Forelimb muscle (tissue), 1 donor: Measurements from ENCODE around the gene PRC1. TPM values are rescaled to one million over a fixed set of nuclear protein-coding genes. Genes with fewer than 3 reads are reported as not detected.
A peak's percentile ranks its signal among the peaks of the same experiment; 100 is the strongest.
"Not testable (repeated sequence)": the region's sequence is repeated elsewhere in the genome, so short reads cannot be mapped to it uniquely, and the experiment has no call there.

ENCODE experiments used
- DNase-seq: peaks from one replicate; pipeline ENCODE4 v3.0.0-alpha.2; 2013; ENCODE audit warnings: low read depth
- polyA plus RNA-seq: library from polyadenylated mRNA; unstranded; fragments of 120-200 nt; gene quantifications from one replicate; pipeline ENCODE4 v1.2.1, GENCODE V29; 2013; ENCODE audit not compliant: insufficient read length

Gene PRC1, protein sequence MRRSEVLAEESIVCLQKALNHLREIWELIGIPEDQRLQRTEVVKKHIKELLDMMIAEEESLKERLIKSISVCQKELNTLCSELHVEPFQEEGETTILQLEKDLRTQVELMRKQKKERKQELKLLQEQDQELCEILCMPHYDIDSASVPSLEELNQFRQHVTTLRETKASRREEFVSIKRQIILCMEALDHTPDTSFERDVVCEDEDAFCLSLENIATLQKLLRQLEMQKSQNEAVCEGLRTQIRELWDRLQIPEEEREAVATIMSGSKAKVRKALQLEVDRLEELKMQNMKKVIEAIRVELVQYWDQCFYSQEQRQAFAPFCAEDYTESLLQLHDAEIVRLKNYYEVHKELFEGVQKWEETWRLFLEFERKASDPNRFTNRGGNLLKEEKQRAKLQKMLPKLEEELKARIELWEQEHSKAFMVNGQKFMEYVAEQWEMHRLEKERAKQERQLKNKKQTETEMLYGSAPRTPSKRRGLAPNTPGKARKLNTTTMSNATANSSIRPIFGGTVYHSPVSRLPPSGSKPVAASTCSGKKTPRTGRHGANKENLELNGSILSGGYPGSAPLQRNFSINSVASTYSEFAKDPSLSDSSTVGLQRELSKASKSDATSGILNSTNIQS
- 32.5 TPM for polyA plus RNA-seq

DNA sequence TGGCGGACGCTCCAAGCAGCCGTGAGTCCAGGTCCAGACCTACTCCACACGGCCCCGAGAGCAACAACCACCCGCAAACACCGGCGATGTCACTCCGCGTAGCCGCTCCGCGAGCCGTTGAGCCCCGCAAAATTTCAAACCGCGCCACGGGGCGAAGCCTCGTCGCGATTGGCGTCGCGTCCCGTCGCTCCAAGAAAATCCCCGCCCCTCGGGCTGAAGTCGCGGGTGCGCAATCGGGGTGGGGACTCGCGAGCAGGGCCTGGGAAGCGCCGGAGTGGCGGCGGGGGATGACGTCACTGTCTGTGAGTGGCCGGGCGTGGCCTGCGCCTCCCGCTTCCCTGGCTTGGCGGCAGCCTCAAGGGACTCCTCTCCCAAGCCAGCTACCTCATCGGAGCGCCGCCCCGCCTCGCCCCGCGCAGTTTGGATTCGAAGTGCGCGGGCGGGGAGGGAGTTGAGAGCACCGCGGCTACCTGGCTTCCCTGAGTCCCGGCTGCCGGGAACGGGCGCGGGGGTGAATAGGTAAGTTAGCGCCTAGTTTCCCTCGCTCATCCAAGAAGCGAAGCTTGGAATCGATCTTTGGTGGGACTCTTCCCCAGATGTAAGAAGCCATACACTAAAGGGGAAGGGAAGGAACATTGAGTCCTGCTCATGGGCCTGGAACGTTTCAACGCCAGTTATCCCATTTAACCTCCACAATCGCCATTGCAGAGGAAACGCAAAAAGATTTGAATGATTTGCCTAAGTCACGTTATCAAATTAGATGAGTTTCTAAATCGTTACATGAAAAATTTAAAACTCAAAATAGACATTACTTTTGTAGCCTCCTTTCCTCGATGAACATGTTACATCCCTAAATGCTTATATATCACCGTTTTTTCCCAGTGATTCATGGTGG is at the start of gene PRC1:
Gene PRC1 (minus strand): TSS at position 119 of the 895 bp plus-strand sequence. CDS start 118 bp downstream, at position 1.
- peak; percentile 88 for DNase-seq

DNA sequence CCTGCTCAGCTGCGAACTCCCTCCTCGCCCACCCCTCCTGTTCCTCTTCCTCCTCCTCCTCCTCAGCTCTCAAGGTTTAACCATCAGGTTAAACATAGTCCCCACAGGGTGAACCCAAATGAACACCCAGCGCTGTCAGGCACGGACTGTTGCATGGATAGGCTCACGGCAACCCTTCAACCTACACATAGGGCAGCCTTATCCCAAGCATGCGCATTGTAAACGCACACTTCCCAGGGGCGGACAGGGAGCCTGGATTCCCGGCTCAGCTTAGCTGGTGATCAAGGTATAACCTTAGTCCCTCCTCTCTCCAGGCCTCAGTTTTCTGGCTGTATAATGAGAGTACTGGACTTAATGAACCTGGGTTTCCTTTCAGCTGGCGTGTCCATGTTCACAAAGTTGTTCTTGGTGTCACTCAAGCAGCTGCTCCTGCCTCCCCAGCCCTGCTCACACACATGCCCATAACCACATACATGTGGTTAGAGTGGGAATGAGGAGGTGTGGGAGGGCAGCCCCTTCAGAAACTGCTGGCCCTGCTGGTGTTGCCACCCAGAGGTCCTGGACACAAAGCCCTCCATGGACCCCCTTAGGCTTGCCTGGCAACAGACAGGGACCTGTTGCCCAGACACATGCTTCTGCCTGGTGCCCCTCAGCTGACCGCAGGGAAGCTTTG is 49.0 kb upstream of the PRC1 start:
- no peak for DNase-seq

DNA sequence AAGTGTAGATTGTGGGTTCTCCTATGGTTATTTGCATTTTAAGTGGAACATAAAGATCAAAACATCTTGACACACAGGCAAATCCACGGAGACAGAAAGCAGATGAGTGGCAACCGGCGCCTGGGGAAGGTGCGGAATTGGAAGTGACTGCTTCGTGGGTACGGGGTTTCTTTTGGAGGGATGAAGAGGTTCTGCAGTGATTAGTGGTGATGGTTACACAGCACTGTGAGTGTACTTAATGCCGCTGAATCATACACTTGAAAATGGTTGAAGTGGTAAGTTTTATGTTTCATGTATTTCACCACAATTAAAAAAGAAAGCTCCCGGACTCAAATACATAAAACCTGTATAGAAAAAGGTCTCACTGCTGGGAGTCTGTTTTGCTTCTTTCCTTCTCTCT is 46.5 kb upstream of the PRC1 start:
- no peak for DNase-seq

DNA sequence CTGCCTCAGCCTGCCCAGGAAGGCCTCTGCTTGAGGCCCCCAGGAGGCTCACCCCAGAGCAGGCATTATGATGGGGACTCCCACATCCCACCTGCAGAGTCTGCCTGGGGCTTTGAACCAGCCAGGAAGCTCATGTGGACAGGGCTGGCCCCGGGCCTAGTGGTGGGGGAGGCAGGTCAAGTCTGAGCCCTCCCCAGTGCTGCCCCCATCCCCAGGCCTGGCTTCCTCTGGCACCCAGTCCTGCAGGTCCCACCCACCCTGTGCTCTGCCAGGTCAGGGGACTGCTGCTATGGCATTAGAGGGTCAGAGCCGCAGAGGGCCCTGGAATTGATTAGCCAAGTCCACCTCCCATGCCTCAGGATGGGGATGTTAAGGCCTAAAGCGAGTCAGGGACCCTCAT is 45.7 kb upstream of the PRC1 start:
- no peak for DNase-seq

DNA sequence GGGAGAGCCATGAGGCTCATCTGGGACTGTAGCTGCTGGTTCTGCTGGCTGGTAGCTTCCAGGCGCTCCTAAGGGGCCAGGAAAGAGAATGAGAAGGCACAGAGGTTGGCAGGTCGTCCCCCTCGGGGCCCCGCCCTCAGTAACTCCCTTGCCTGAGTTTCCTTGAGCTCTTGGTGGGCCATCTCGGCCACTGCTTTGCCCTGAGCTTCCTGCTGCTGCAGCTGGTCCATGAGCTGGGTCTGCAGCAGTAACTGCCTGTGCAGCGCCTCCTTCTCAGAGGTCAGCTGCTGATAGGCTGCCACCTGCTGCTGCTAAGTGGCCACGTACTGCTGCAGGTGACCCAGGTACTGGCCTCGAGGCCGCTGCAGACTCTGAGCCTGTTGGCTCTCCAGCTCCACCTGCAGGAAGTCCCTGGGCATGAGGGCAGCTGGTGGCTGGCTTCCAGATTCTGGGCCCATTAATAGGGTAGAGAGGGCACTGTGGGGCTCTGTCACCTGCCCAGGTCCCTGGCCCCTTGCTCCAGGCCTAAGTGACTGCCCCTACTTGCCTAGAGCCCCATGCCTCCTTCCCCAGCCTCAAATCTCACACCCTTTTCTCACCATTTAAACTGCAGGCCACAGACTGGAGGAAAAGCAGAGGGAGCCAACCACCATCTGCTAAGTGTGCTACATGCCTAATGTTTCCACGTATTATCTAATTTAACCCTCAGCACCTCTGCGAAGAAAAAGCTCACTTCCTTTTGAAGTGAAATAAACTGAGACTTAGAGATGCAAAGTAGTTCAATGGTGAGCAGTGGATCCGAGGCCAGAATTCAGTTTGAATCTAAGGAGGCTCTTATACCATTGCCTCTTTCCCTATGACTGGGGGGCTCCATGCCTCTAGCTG is 38.8 kb upstream of the PRC1 start:
- no peak for DNase-seq

DNA sequence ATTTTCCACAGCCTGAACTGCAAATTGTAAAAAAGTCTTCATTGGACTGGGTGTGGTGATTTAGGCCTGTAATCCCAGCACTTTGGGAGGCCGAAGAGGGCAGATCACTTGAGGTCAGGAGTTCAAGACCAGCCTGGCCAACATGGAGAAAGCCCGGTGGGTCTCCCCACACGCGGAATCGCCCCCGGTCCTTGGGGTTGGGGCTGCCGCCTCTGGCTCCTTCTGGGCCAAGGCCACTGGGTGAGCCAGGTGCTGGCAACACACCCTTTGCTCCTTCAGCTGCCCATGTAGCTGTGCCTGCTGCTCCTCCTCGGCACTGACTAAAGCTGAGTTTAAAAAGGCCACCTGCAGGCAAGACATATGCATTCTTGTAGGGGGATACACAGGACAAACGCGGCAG is 37.5 kb upstream of the PRC1 start:
- no peak for DNase-seq

DNA sequence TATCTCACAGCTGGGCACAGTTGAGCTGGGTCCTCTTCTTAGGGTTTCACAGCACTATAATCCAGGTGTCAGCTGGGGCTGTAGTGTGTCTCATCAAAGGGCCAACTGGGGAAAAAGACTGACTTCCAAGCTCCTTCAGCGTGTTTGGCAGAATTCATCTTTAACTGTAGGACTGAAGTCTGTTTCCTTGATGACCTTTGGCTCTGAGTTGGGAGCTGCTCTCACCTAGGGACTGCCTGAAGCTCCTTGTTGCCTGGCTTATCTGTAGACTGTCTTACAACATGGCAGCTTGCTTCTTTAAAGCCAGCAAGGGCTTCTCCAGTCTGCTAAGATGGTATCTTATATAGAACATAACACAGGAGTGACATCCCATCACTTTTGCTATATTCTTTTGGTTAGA is 33.3 kb upstream of the PRC1 start:
- DNase-seq, result no peak

DNA sequence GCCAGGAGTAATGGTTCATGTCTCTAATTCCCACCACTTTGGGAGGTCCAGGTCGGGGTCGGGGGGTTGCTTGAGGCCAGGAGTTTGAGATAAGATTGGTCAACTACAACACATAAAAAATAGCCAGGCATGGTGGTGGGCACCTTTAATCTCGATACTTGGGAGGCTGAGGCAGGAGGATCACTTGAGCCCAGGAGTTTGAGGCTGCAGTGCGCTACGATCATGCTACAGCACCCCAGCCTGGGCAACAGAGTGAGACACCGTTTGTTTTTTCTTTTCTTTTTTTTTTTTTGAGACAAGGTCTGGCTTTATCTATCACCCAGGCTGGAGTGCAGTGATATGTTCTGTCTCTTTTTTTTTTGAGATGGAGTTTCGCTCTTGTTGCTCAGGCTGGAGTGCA is 29.4 kb upstream of the PRC1 start:
- no peak for DNase-seq

DNA sequence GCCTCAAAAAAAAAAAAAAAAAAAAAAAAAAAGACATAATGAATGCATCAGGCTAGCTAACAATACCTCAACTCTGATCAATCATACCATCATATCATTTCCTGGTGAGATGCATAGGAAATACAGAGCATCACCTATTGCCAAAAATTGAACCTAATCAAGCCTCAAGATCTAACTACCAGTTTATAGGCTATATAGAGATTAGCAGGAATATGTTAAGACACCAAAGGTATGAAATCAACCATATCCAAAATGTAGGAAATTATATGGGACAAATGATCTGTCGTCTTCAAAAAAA is 28.4 kb upstream of the PRC1 start:
- DNase-seq, result no peak

DNA sequence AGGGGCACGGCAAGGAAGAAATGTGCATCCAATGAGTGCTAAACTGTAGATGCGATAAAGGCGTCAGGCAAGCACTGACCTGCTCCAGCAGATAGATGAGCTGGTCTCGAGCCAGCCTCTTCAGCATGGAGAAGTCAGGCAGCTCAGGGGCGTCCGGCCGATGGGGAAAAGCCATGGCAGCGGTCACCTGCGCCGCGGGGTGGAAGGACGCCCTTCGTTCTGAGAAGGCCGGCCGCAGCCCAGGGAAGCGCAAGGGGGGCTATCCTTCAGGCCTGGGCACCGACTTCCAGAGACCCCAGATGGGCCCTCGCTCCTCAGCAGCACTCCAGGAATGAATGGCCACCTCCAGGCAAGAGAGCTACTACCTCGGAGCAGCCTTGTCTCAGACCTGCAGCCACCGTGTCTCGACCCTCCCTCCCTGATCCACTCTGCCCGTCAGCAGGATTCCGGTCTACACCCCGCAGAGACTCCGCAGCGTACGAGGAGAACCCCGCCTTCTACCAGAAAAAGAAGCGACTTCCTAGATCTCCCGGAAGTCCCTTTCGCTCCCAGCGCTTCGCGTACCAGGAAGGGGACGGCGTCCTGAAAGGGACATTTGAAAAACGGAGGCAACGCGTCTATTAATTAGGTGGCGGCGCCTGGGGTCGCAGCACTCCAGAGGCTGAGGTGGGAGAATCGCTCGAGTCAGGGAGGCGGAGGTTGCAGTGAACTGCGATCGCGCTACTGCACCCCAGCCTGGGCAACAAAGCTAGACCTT is 27.9 kb upstream of the PRC1 start, which contains the start of gene VPS33B:
Gene VPS33B (minus strand): TSS at position 520 of the 757 bp plus-strand sequence. CDS start 345 bp downstream, at position 175.
- peak; percentile 77 for DNase-seq

DNA sequence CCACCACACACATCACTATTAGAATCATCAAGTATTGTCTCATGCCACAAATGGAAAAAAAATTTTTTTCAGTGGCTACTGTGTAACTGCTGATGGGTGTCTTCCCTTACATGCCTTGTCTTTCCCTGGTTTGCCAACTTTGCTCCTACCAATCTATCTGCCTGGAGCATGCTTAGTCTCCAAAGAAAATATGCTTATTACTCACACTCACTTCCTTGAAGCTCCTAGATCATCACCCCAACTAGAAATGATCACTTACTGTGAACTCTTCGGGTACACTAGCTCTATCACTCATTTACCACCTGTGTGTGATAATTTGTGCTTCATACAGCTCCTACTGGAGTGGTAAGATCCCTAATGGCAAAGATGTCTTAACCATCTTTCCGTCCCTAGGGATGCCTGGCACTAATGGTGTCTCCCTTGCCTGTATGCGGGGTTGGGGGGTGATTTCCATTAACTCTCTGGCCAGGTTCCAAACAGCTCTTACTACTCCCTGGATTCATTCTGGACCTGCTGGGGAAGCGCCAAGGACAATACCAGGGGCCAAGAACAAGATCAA is 27.3 kb upstream of the PRC1 start:
- no peak for DNase-seq

DNA sequence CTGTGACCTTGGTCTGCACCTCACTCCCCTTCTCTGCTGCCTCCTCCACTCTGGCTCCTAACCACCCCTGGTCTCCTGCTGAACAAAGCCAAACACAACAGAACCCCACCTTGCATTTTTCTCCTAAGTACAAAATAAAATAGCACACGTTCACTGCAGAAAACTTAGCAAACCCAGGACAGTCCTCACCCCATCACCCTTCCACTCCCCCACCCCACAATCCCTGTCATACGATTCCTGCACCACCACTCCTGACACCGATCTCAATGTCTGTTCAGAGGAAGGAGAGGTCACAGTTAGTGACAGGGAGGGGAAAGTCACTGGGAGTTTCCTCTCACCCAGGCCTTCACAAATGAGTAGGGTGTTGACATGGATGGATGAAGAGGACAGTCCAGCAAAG is 23.8 kb upstream of the PRC1 start:
- DNase-seq, result no peak

DNA sequence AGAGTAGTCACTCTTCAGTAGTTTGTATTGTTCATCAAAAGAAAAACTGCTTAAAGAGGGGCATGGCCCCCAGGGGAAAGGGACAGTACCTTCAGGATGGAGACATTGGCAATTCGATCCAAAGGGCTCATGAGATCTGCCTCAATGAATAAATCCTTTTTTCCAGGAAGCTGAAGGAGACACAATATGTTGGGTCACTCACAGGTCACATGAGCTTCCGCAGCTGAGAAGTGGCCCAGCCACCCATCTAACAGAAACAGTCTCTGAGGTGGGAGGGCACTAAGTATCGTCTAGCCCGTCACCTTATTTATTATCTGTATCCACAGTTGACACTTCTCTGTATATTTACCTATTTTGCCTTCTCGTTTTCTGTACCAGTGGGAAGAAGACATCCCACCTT is 23.4 kb upstream of the PRC1 start:
- no peak for DNase-seq

DNA sequence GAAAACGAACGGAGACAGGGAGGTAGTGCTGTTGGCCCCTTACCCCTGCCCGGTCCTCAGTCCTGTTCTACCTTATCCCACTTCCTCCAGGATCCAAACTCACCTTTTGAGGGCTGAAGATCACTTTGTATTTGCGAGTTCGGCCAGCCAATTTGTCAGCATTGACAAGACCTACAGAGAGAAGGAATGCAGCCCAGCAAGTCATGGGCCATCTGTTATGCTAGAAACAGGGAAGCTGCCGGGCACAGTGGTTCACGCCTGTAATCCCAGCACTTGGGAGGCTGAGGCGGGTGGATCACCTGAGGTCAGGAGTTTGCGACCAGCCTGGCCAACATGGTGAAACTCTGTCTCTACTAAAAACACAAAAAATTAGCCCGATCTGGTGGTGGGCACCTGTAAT is 19.4 kb upstream of the PRC1 start:
- not testable (repeated sequence) for DNase-seq

DNA sequence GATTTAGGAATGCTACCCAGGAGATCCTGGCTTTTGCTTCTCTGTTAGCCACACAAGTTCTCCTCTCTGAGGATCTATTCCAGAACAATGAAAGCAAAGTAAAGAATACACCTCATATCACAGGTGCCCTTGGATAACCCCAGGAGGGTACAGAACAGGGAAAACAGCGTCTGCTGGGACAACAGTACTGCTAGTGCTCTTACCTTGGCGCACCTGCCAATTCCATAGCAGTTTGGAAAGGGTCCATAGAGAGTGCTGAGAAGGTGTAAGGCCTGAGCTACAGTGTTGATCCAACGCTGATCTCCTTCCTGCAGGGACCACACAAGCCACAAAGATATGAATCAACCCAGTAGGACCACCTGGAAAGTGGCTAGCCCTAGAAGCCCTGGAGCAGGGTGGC is 12.9 kb upstream of the PRC1 start:
- DNase-seq, result no peak

DNA sequence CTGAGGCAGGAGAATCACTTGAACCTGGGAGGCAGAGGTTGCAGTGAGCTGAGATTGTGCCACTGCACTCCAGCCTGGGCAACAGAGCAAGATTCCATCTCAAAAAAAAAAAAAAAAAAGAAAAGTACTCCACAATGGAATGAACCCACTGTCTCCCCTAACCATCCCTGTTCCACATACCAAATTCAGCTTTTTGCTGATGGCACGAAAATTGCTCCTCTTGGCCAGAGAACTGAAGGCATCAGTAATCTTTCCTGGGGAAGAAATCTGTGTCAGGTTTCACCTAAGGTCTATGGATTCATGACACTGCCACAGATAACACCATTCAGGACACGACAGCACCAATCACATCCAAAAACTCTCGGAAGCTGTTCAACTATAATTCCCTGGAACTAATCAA is 6.9 kb upstream of the PRC1 start:
- DNase-seq, result no peak

DNA sequence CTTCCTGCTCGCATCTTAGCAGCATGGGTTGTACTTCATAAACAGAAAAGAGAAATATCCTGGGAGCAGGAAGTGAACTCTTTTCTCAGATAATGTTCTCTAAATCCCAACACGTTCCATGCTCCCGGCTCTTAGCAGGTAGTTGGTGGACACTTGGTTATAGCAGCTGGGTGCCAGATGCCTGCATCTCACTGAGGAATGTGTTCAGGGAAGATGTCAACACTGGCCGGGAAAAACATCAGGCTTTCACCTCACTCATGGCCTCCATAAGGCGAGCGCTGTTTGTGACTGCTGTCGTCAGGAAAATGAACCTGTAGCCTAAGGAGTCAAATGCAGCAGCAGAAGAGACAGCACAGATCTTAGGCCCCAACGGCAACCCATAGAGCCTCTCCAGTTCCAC is 4.4 kb upstream of the PRC1 start:
- DNase-seq, result no peak

DNA sequence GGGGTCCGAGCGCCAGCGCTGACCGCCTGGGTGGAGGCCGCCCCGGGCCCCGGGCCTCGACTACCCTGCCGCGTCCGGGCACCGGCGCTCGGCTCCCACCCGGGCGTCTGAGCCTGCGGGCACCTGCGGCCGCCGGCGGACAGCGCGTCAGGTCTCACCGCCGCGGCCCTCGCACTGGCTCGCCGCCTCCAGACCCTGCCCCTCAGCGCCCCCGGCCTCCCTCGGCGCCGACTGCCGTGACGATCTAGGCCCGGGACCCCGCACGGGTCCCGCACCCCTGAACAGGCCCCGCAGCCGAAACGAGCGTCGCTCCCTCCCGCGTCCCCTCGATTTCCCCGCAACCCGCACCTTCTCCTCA is 297 bp downstream of the PRC1 start:
- DNase-seq, result no peak

DNA sequence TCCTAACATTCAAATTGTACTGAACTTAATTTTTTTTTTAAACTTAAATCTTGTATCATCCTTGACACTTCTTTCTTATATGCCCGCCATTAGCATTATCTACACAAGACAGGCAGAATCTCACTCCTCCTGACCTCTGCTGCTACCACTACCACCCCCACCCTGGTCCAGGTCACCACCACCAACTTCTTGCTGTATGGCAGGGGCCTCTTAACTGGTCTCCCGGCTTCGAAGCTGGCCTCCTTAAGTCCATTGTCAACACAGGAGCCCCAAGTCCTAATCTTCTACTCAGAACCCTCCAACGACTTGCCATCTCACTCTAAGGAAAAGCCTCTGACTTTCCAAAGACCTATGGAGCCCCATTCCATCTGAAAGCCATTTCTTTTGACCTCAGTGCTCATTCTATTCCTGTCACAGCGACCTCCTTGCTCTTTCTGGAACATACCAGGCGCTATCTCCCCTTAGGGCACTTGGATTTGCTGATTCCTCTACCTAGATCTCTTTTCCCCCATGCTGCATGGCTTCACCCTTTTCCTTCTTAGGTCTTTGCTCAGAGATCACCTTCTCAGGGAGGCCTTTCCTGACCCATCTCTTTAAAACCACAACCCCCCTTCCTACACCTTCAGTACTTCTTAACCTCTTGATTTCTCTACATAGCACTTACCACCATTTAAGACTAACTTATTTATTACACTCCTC is 2.6 kb downstream of the PRC1 start:
- no peak for DNase-seq
